Immature natural killer cell (primary cell): ENCODE data around the gene SNTA1. TPM values are rescaled to one million over a fixed set of nuclear protein-coding genes. Genes with fewer than 3 reads are reported as not detected.
A peak's percentile ranks its signal among the peaks of the same experiment; 100 is the strongest.
"Not testable (repeated sequence)": the region's sequence is repeated elsewhere in the genome, so short reads cannot be mapped to it uniquely, and the experiment has no call there.

ENCODE experiments used
- DNase-seq, 3 donors: peaks; one replicate each; pipeline ENCODE4 v3.0.0; 2022; ENCODE audit warnings: mixed read lengths in 1 of 3
- H3K27ac Mint-ChIP-seq, 6 donors: one replicate each; pipeline ENCODE4 v1.8.0; 2020; ENCODE audit warnings: mixed read lengths in 6 of 6, mild to moderate bottlenecking in 5 of 6, inconsistent platforms in 4 of 6, moderate library complexity in 3 of 6
- H3K27me3 Mint-ChIP-seq, 3 donors: one replicate each; pipeline ENCODE4 v1.8.0; 2020 to 2021; ENCODE audit warnings: low read depth in 3 of 3, mild to moderate bottlenecking in 3 of 3, mixed read lengths in 3 of 3, moderate library complexity in 3 of 3, inconsistent platforms in 1 of 3
- H3K36me3 Mint-ChIP-seq, 3 donors: one replicate each; pipeline ENCODE4 v1.8.0; 2020; ENCODE audit warnings: mixed read lengths in 3 of 3, inconsistent platforms in 2 of 3, mild to moderate bottlenecking in 2 of 3
- H3K4me1 Mint-ChIP-seq, 2 donors: one replicate each; pipeline ENCODE4 v1.8.0; 2020; ENCODE audit warnings: inconsistent platforms in 2 of 2, mild to moderate bottlenecking in 2 of 2, mixed read lengths in 2 of 2, moderate library complexity in 1 of 2
- H3K4me3 Mint-ChIP-seq, 5 donors: one replicate each; pipeline ENCODE4 v1.8.0; 2020; ENCODE audit warnings: mild to moderate bottlenecking in 5 of 5, mixed read lengths in 5 of 5, inconsistent platforms in 3 of 5, moderate library complexity in 3 of 5
- H3K9me3 Mint-ChIP-seq, 6 donors: one replicate each; pipeline ENCODE4 v1.8.0; 2020; ENCODE audit warnings: mild to moderate bottlenecking in 6 of 6, mixed read lengths in 6 of 6, inconsistent platforms in 4 of 6, moderate library complexity in 3 of 6
- polyA plus RNA-seq, 3 donors: library from polyadenylated mRNA; unstranded; fragments of 300-500 nt; fragmentation: Illumina TruSeq; gene quantifications; one replicate each; pipeline ENCODE4 v1.2.3, GENCODE V29; 2021

Gene SNTA1
- polyA plus RNA-seq, 3 donors from 2014 or later = 2.4 to 2.8 TPM; not detected in 1

- H3K27me3 Mint-ChIP-seq = no peaks in the 10 kb centered on the region
- no peak for DNase-seq
- H3K36me3 Mint-ChIP-seq = no peaks in the 10 kb centered on the region
- H3K9me3 Mint-ChIP-seq = no peaks in the 10 kb centered on the region
- no peak overlapping the region for H3K4me3 Mint-ChIP-seq
- no peak overlapping the region for H3K27ac Mint-ChIP-seq
- H3K4me1 Mint-ChIP-seq = no peaks in the 10 kb centered on the region
Observed at GRCh38 chr20:33431797-33432381, 11.7 kb downstream of the SNTA1 start.

- not testable (repeated sequence) for H3K27ac Mint-ChIP-seq, H3K4me3 Mint-ChIP-seq, DNase-seq, H3K9me3 Mint-ChIP-seq, H3K27me3 Mint-ChIP-seq, H3K4me1 Mint-ChIP-seq, H3K36me3 Mint-ChIP-seq
Observed at GRCh38 chr20:33423875-33424274, 19.7 kb downstream of the SNTA1 start.

GRCh38 chr20:33423141-33423834 lies 20.3 kb downstream of the SNTA1 start:
- H3K4me3 Mint-ChIP-seq = no peak overlapping the region
- H3K27me3 Mint-ChIP-seq = no peaks in the 10 kb centered on the region
- no peaks in the 10 kb centered on the region for H3K4me1 Mint-ChIP-seq
- no peak for DNase-seq
- H3K36me3 Mint-ChIP-seq = no peaks in the 10 kb centered on the region
- no peak overlapping the region for H3K27ac Mint-ChIP-seq
- H3K9me3 Mint-ChIP-seq = no peaks in the 10 kb centered on the region

- Mint-ChIP-seq H3K4me1 (no peaks in the 10 kb centered on the region), H3K9me3 (no peaks in the 10 kb centered on the region), H3K27ac (no peak overlapping the region), H3K4me3 (no peak overlapping the region), H3K36me3 (peaks cover 0 to 3% (median 0%) of the 10 kb centered on the region in 3 donors), H3K27me3 (no peaks in the 10 kb centered on the region)
- DNase-seq = no peak
Observed at GRCh38 chr20:33419140-33419974, 24.2 kb downstream of the SNTA1 start.

GRCh38 chr20:33418033-33418432 lies 25.5 kb downstream of the SNTA1 start:
- no peak for DNase-seq
- Mint-ChIP-seq H3K27ac (no peak overlapping the region), H3K27me3 (no peaks in the 10 kb centered on the region), H3K4me1 (no peaks in the 10 kb centered on the region), H3K4me3 (no peak overlapping the region), H3K36me3 (peaks cover 0 to 3% (median 0%) of the 10 kb centered on the region in 3 donors), H3K9me3 (no peaks in the 10 kb centered on the region)

- H3K9me3 Mint-ChIP-seq = no peaks in the 10 kb centered on the region
- DNase-seq = no peak
Observed at GRCh38 chr20:33415948-33416347, 27.6 kb downstream of the SNTA1 start.

GRCh38 chr20:33412484-33412838 lies 31.1 kb downstream of the SNTA1 start:
- Mint-ChIP-seq H3K4me1 (no peaks in the 10 kb centered on the region), H3K36me3 (peaks cover 0 to 7% (median 4%) of the 10 kb centered on the region in 3 donors), H3K27ac (no peak overlapping the region), H3K27me3 (peaks cover 0 to 2% (median 0%) of the 10 kb centered on the region in 3 donors), H3K9me3 (no peaks in the 10 kb centered on the region), H3K4me3 (no peak overlapping the region)
- no peak for DNase-seq

More at GRCh38 chr20:33415948-33416347, 27.6 kb downstream of the SNTA1 start:
- Mint-ChIP-seq H3K27me3 (no peaks in the 10 kb centered on the region), H3K36me3 (peaks cover 0 to 3% (median 0%) of the 10 kb centered on the region in 3 donors), H3K4me1 (no peaks in the 10 kb centered on the region), H3K27ac (no peak overlapping the region), H3K4me3 (no peak overlapping the region)

GRCh38 chr20:33411711-33412483 lies 31.7 kb downstream of the SNTA1 start:
- no peaks in the 10 kb centered on the region for H3K4me1 Mint-ChIP-seq
- H3K27me3 Mint-ChIP-seq = peaks cover 0 to 3% (median 0%) of the 10 kb centered on the region in 3 donors
- DNase-seq = no peak
- no peak overlapping the region for H3K27ac Mint-ChIP-seq
- H3K4me3 Mint-ChIP-seq = no peak overlapping the region
- no peaks in the 10 kb centered on the region for H3K9me3 Mint-ChIP-seq
- peaks cover 0 to 8% (median 8%) of the 10 kb centered on the region in 3 donors for H3K36me3 Mint-ChIP-seq

GRCh38 chr20:33411242-33411641 lies 32.3 kb downstream of the SNTA1 start:
- peaks cover 0 to 3% (median 0%) of the 10 kb centered on the region in 3 donors for H3K27me3 Mint-ChIP-seq
- H3K4me3 Mint-ChIP-seq = no peak overlapping the region
- DNase-seq = no peak
- H3K27ac Mint-ChIP-seq = no peak overlapping the region
- H3K4me1 Mint-ChIP-seq = no peaks in the 10 kb centered on the region
- H3K9me3 Mint-ChIP-seq = no peaks in the 10 kb centered on the region
- peaks cover 0 to 10% (median 9%) of the 10 kb centered on the region in 3 donors for H3K36me3 Mint-ChIP-seq

GRCh38 chr20:33410081-33410742 lies 33.4 kb downstream of the SNTA1 start:
- H3K27me3 Mint-ChIP-seq = peaks cover 0 to 3% (median 0%) of the 10 kb centered on the region in 3 donors
- H3K36me3 Mint-ChIP-seq = peaks cover 0 to 10% (median 9%) of the 10 kb centered on the region in 3 donors
- no peaks in the 10 kb centered on the region for H3K9me3 Mint-ChIP-seq
- no peaks in the 10 kb centered on the region for H3K4me1 Mint-ChIP-seq
- DNase-seq = no peak
- no peak overlapping the region for H3K4me3 Mint-ChIP-seq
- H3K27ac Mint-ChIP-seq = peak overlapping the region in 1 of 6 donors; percentile 58

- no peak for DNase-seq
- Mint-ChIP-seq H3K4me3 (no peak overlapping the region), H3K4me1 (peaks cover 3 to 4% of the 10 kb centered on the region in 2 donors), H3K27me3 (peaks cover 0 to 3% (median 0%) of the 10 kb centered on the region in 3 donors), H3K27ac (no peak overlapping the region), H3K36me3 (peaks cover 0 to 10% (median 9%) of the 10 kb centered on the region in 3 donors), H3K9me3 (no peaks in the 10 kb centered on the region)
Observed at GRCh38 chr20:33408716-33409654, 34.6 kb downstream of the SNTA1 start.

- DNase-seq = no peak
- Mint-ChIP-seq H3K27ac (no peak overlapping the region), H3K36me3 (peaks cover 0 to 10% (median 9%) of the 10 kb centered on the region in 3 donors), H3K4me3 (no peak overlapping the region), H3K27me3 (peaks cover 0 to 3% (median 0%) of the 10 kb centered on the region in 3 donors), H3K9me3 (no peaks in the 10 kb centered on the region), H3K4me1 (peaks cover 5 to 10% of the 10 kb centered on the region in 2 donors)
Observed at GRCh38 chr20:33408313-33408712, 35.2 kb downstream of the SNTA1 start.
